Measurements from ENCODE around the gene TOLLIP.

Gene TOLLIP

GRCh38 chr11:1236316-1237127, 72.9 kb downstream of the TOLLIP start:
- no peak for DNase-seq (ENCODE audit: extremely low spot score)
- ChIA-PET CTCF (no interaction called here), POLR2A (no interaction called here)
- TF ChIP-seq BHLHE40 (IDR thresholded peaks at IDR 0.05; ENCODE audit: borderline replicate concordance), result no peak
- TF ChIP-seq ZNF384 (IDR thresholded peaks at IDR 0.05), result no peak
- TF ChIP-seq NFRKB (IDR thresholded peaks at IDR 0.05), result no peak
- TF ChIP-seq HDGF (IDR thresholded peaks at IDR 0.05; ENCODE audit: borderline replicate concordance), result no peak
- no peak for TF ChIP-seq ARNT (IDR thresholded peaks at IDR 0.05)
- TF ChIP-seq PKNOX1 (IDR thresholded peaks at IDR 0.05), result no peak

GRCh38 chr11:1235901-1236315, 73.5 kb downstream of the TOLLIP start:
- ChIA-PET CTCF (no interaction called here), POLR2A (no interaction called here)

DNA sequence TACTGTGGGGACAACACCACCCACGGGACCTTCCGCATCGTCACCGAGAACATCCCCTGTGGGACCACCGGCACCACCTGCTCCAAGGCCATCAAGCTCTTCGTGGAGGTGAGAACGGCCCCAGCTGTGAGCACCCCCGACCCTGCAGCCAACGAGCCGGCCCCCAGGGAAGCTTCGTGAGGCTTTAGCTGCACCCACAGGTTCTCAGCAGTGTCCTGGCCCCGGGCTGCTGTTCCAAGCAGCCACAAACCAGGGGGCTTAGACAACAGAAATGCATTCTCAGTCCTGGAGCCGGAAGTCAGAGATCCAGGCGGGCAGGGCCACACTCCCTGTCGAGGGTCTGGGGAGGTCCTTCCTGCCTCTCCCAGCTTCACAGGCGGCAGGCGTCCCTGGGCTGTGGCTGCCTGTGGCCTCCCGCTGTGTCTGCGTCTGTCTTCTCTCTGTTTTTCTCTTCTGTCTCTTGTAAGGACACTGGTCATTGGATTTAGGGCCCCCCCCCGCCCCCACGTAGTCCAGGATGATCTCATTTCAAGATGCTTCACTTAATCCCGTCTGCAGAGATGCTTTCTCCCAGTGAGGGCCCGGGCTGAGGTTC, 74.0 kb downstream of the TOLLIP start:
- TF ChIP-seq NFRKB (IDR thresholded peaks at IDR 0.05), result no peak
- TF ChIP-seq SUZ12 (IDR thresholded peaks at IDR 0.05), result no peak
- no peak for TF ChIP-seq BHLHE40 (IDR thresholded peaks at IDR 0.05; ENCODE audit: borderline replicate concordance)
- TF ChIP-seq SP1 (IDR thresholded peaks at IDR 0.05), result no peak
- no peak for TF ChIP-seq CTBP1 (IDR thresholded peaks at IDR 0.05; ENCODE audit: borderline replicate concordance)
- no peak for TF ChIP-seq PKNOX1 (IDR thresholded peaks at IDR 0.05)
- TF ChIP-seq TARDBP (IDR thresholded peaks at IDR 0.05), result no peak
- no peak for TF ChIP-seq ELF4 (IDR thresholded peaks at IDR 0.05)
- no peak for TF ChIP-seq FOXA1 (IDR thresholded peaks at IDR 0.05)
- no peak for TF ChIP-seq L3MBTL2 (conservative IDR thresholded peaks at IDR 0.05)
- no peak for TF ChIP-seq FOXK2 (IDR thresholded peaks at IDR 0.05)
- no peak for TF ChIP-seq ZNF384 (IDR thresholded peaks at IDR 0.05)
- no peak for TF ChIP-seq ARNT (IDR thresholded peaks at IDR 0.05)
- no peak for TF ChIP-seq HDGF (IDR thresholded peaks at IDR 0.05; ENCODE audit: borderline replicate concordance)
- TF ChIP-seq FOXM1 (IDR thresholded peaks at IDR 0.05; ENCODE audit: borderline replicate concordance), result no peak
- no peak for TF ChIP-seq LEF1 (IDR thresholded peaks at IDR 0.05; ENCODE audit: borderline replicate concordance)
- no peak for DNase-seq (ENCODE audit: extremely low spot score)
- ChIA-PET CTCF (interaction anchor here (0.6 kb wide), 1 partner anchor 121 kb away, joined by 3 read pairs; no protein-coding TSS in a partner anchor), POLR2A (no interaction called here)

More at GRCh38 chr11:1235901-1236315, 73.5 kb downstream of the TOLLIP start:
- TF ChIP-seq HDGF (IDR thresholded peaks at IDR 0.05; ENCODE audit: borderline replicate concordance) (no peak), ZNF384 (IDR thresholded peaks at IDR 0.05) (no peak), ARNT (IDR thresholded peaks at IDR 0.05) (no peak), FOXA1 (IDR thresholded peaks at IDR 0.05) (no peak), L3MBTL2 (conservative IDR thresholded peaks at IDR 0.05) (no peak), LEF1 (IDR thresholded peaks at IDR 0.05; ENCODE audit: borderline replicate concordance) (no peak), NFRKB (IDR thresholded peaks at IDR 0.05) (no peak), SUZ12 (IDR thresholded peaks at IDR 0.05) (no peak), SP1 (IDR thresholded peaks at IDR 0.05) (no peak), PKNOX1 (IDR thresholded peaks at IDR 0.05) (no peak), FOXK2 (IDR thresholded peaks at IDR 0.05) (no peak), TARDBP (IDR thresholded peaks at IDR 0.05) (no peak), ELF4 (IDR thresholded peaks at IDR 0.05) (no peak), FOXM1 (IDR thresholded peaks at IDR 0.05; ENCODE audit: borderline replicate concordance) (no peak), CTBP1 (IDR thresholded peaks at IDR 0.05; ENCODE audit: borderline replicate concordance) (no peak)
- DNase-seq (ENCODE audit: extremely low spot score), result no peak

DNA sequence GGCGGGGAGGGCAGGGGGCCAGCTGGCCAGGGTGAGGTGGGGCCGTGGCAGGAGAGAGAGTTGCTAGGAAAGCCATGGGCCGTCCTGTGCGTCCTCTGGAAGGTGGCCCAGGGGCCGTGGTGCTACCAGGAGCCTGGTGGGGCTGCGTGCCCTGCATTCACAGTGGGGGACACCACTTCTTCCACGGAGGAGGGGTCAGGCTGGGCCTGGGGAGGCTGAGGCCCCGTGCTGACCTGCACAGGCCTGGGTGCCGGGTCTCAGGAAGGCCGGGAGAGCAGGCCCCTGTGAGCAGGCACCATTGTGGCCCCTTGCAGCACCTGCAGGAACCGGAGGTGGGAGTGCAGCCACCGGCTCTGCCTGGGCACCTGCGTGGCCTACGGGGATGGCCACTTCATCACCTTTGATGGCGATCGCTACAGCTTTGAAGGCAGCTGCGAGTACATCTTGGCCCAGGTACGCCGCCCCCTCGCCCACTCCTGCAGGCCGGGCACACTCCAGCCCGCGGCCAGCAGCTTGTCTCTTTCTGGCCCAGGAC, 74.6 kb downstream of the TOLLIP start:
- no peak for TF ChIP-seq L3MBTL2 (conservative IDR thresholded peaks at IDR 0.05)
- no peak for TF ChIP-seq HDGF (IDR thresholded peaks at IDR 0.05; ENCODE audit: borderline replicate concordance)
- no peak for TF ChIP-seq SP1 (IDR thresholded peaks at IDR 0.05)
- no peak for DNase-seq (ENCODE audit: extremely low spot score)
- CTCF ChIA-PET, result interaction anchor here (0.6 kb wide), 1 partner anchor 120 kb away, joined by 3 read pairs; no protein-coding TSS in a partner anchor
- POLR2A ChIA-PET, result no interaction called here

DNA sequence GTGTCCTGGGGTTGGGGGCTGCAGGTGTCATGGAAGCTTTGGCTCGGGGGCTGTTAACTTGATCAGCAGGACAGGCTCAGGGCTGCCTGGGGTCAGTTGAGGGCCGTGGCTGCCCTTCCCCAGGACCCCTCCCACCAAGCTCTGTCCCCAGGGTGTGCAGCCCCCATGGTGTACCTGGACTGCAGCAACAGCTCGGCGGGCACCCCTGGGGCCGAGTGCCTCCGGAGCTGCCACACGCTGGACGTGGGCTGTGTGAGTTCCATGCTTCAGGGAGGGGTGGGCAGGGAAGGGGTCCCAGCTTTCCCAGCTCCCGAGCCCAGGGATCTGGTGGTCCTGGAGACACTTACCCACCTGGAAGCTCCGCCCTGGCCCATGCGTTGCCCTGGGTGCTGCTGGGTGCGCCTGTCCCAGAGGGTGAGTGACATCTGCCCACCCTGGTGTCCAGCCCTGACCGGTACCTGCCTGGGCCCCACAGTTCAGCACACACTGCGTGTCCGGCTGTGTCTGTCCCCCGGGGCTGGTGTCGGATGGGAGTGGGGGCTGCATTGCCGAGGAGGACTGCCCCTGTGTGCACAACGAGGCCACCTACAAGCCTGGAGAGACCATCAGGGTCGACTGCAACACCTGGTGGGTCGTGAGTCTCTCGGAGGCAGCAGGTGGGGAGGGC, 75.2 kb downstream of the TOLLIP start:
- DNase-seq (ENCODE audit: extremely low spot score), result no peak
- POLR2A ChIA-PET, result no interaction called here
- CTCF ChIA-PET, result no interaction called here
- TF ChIP-seq ELF4 (IDR thresholded peaks at IDR 0.05) (no peak), CTBP1 (IDR thresholded peaks at IDR 0.05; ENCODE audit: borderline replicate concordance) (no peak), L3MBTL2 (conservative IDR thresholded peaks at IDR 0.05) (no peak), ZNF384 (IDR thresholded peaks at IDR 0.05) (no peak), TARDBP (IDR thresholded peaks at IDR 0.05) (no peak), LEF1 (IDR thresholded peaks at IDR 0.05; ENCODE audit: borderline replicate concordance) (no peak), HDGF (IDR thresholded peaks at IDR 0.05; ENCODE audit: borderline replicate concordance) (no peak), FOXK2 (IDR thresholded peaks at IDR 0.05) (no peak), FOXA1 (IDR thresholded peaks at IDR 0.05) (no peak), FOXM1 (IDR thresholded peaks at IDR 0.05; ENCODE audit: borderline replicate concordance) (no peak), BHLHE40 (IDR thresholded peaks at IDR 0.05; ENCODE audit: borderline replicate concordance) (no peak), ARNT (IDR thresholded peaks at IDR 0.05) (no peak)
